GM04503 (cell line): ENCODE results near the gene RAB6D.
"Not testable (repeated sequence)": the region's sequence is repeated elsewhere in the genome, so short reads cannot be mapped to it uniquely, and the experiment has no call there.

Experiments used
- DNase-seq: peaks from one replicate; pipeline ENCODE4 v3.0.0-alpha.2; 2012; ENCODE audit warnings: low read depth

RAB6D gene

GRCh38 chr2:131363703-131364186 lies at the start of gene RAB6D:
Gene RAB6D, minus strand, starts transcription at chr2:131364168. Its CDS starts 448 bp downstream, at chr2:131363720.
- DNase-seq, result not testable (repeated sequence)

GRCh38 chr2:131413148-131413747 lies 49.3 kb upstream of the RAB6D start:
- peak; percentile 27 for DNase-seq

GRCh38 chr2:131410173-131410572 lies 46.2 kb upstream of the RAB6D start:
- no peak for DNase-seq

- DNase-seq, result no peak
Measured at GRCh38 chr2:131408778-131409177, 44.8 kb upstream of the RAB6D start.

- no peak for DNase-seq
Measured at GRCh38 chr2:131408207-131408606, 44.2 kb upstream of the RAB6D start.

GRCh38 chr2:131404753-131405152 lies 40.8 kb upstream of the RAB6D start:
- DNase-seq, result no peak

- DNase-seq, result no peak
Measured at GRCh38 chr2:131402320-131403039, 38.5 kb upstream of the RAB6D start.

- no peak for DNase-seq
Measured at GRCh38 chr2:131400849-131401248, 36.9 kb upstream of the RAB6D start.

- not testable (repeated sequence) for DNase-seq
Measured at GRCh38 chr2:131400441-131400840, 36.5 kb upstream of the RAB6D start.

- not testable (repeated sequence) for DNase-seq
Measured at GRCh38 chr2:131396209-131396608, 32.2 kb upstream of the RAB6D start.

- DNase-seq, result not testable (repeated sequence)
Measured at GRCh38 chr2:131395024-131395645, 31.2 kb upstream of the RAB6D start.

- DNase-seq, result no peak
Measured at GRCh38 chr2:131394147-131394931, 30.4 kb upstream of the RAB6D start.

- not testable (repeated sequence) for DNase-seq
Measured at GRCh38 chr2:131391953-131392352, 28.0 kb upstream of the RAB6D start.

- DNase-seq, result not testable (repeated sequence)
Measured at GRCh38 chr2:131391471-131391870, 27.5 kb upstream of the RAB6D start.

GRCh38 chr2:131390495-131391130 lies 26.6 kb upstream of the RAB6D start:
- not testable (repeated sequence) for DNase-seq

- no peak for DNase-seq
Measured at GRCh38 chr2:131389657-131390056, 25.7 kb upstream of the RAB6D start.

GRCh38 chr2:131388834-131389233 lies 24.9 kb upstream of the RAB6D start:
- DNase-seq, result not testable (repeated sequence)

- not testable (repeated sequence) for DNase-seq
Measured at GRCh38 chr2:131373111-131373510, 9.1 kb upstream of the RAB6D start.

GRCh38 chr2:131369954-131370353 lies 6.0 kb upstream of the RAB6D start:
- no peak for DNase-seq

GRCh38 chr2:131368493-131369066 lies 4.6 kb upstream of the RAB6D start:
- DNase-seq, result not testable (repeated sequence)

GRCh38 chr2:131367352-131367751 lies 3.4 kb upstream of the RAB6D start:
- no peak for DNase-seq
